COR-L47 (cell line): ENCODE measurements around the gene SIGLEC6.

Experiments
- DNase-seq: peaks from one replicate; lab custom pipeline; 2025; lab: John Stamatoyannopoulos, UW

SIGLEC6 gene

GRCh38 chr19:51473009-51473707 is 58.3 kb downstream of the SIGLEC6 start:
- peak; percentile 18 for DNase-seq

- no peak for DNase-seq
Observed at GRCh38 chr19:51472607-51473006, 58.9 kb downstream of the SIGLEC6 start.

DNA sequence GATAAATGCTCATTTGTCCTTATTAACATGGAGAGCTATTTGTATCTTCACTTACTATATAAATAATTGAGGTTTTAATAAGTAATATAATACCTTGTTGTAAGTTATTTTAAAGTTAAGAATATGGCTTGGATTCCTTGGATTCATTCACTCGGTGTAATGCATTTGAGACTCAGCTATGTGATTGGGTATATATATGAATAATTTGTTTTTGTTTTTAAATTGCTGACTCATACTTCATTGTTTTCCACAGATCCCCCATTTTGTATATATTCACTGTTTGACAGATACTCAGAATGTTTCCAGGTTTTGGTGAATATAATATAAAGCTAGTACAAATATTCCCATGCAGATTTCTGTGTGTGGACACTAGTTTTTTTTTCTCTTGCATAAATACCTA is 59.9 kb downstream of the SIGLEC6 start:
- no peak for DNase-seq

DNA sequence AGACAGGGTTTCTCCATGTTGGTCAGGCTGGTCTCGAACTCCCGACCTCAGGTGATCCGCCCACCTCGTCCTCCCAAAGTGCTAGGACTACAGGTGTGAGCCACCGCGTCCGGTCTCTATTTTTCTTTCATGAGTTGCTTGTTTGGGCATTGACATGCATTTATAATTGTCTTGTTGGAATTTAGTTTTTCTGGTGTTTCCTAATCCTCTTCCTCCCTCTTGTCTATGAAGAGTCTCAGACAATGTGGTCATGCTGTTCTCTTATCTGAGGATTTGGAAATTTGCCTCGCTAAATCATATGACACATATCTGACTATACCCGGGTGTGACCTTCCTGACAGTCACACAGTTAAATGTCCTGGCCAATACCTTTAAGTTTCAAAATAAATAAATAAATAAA is 60.5 kb downstream of the SIGLEC6 start:
- DNase-seq = no peak

GRCh38 chr19:51469629-51470028 is 61.8 kb downstream of the SIGLEC6 start:
- no peak for DNase-seq

- DNase-seq = no peak
Observed at GRCh38 chr19:51469162-51469561, 62.3 kb downstream of the SIGLEC6 start.

DNA sequence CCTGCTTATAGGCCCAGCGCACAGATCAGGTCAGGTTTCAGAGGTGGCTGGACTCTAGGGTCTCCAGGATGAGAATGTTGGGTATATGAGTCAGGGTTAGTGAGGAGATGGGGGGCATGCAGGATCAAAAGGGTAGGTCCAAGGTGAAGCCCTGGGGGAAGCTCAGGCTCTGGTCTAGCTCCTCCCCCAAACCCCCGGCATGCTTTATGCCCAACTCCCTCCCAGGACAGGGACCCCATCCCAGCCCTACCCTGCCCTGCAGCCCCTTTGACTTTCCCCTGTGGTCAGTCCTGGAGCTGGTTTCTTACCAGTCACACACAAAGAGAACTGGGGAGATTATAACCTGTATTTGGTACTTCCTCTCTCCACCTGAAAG is 62.9 kb downstream of the SIGLEC6 start:
- no peak for DNase-seq

GRCh38 chr19:51467864-51468544 is 63.5 kb downstream of the SIGLEC6 start:
- DNase-seq = no peak
